ENCODE data around the gene TMEM43. TPM values are rescaled to one million over a fixed set of nuclear protein-coding genes. Genes with fewer than 3 reads are reported as not detected.
A peak's percentile ranks its signal among the peaks of the same experiment; 100 is the strongest.

The TMEM43 gene
- total and polyA plus RNA-seq, 9 donors: 72.0 to 104 (median 87.3) TPM

DNA sequence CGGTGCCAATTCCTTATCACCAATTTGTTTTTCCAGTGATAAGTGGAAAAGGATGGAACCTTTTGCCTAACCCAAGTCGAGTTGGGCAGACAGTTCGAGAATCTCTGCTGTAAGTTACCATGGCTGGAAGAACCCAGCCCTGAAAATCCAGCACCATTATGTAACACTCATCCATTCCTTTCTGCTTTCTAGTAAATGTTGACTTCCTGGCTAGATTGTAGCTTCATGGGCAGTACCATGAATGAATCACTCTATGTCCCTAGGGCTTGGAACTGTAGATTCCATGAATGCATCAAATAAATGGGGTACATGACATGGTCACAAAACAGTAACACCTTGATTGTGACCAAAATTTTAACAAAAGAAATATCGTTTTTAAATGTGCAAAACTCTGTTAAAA is 14.2 kb upstream of the TMEM43 start:
- no peak for DNase-seq
- Histone ChIP-seq H3K9me3 (no peaks in the 10 kb centered on the region), H3K27me3 (no peaks in the 10 kb centered on the region), H3K27ac (no peak overlapping the region), H3K36me3 (no peaks in the 10 kb centered on the region), H3K4me3 (no peak overlapping the region), H3K4me1 (ENCODE audit: insufficient read depth) (no peaks in the 10 kb centered on the region)
- WGBS, 3 donors: 69 to 79% (median 73%) methylated on average over 4 of the region's 4 CpGs
- TF ChIP-seq, protein P1, sequence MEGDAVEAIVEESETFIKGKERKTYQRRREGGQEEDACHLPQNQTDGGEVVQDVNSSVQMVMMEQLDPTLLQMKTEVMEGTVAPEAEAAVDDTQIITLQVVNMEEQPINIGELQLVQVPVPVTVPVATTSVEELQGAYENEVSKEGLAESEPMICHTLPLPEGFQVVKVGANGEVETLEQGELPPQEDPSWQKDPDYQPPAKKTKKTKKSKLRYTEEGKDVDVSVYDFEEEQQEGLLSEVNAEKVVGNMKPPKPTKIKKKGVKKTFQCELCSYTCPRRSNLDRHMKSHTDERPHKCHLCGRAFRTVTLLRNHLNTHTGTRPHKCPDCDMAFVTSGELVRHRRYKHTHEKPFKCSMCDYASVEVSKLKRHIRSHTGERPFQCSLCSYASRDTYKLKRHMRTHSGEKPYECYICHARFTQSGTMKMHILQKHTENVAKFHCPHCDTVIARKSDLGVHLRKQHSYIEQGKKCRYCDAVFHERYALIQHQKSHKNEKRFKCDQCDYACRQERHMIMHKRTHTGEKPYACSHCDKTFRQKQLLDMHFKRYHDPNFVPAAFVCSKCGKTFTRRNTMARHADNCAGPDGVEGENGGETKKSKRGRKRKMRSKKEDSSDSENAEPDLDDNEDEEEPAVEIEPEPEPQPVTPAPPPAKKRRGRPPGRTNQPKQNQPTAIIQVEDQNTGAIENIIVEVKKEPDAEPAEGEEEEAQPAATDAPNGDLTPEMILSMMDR (IDR thresholded peaks at IDR 0.05): no peak
- TF ChIP-seq EP300 (IDR thresholded peaks at IDR 0.05): no peak
- no peak for TF ChIP-seq POLR2A (IDR thresholded peaks at IDR 0.05)
- intact Hi-C loops (cut with DNase I): no loop called here

GRCh38 chr3:14113965-14114635 is 10.8 kb upstream of the TMEM43 start:
- Histone ChIP-seq H3K36me3 (no peaks in the 10 kb centered on the region), H3K9me3 (no peaks in the 10 kb centered on the region), H3K27me3 (no peaks in the 10 kb centered on the region), H3K4me3 (no peak overlapping the region), H3K27ac (no peak overlapping the region), H3K4me1 (ENCODE audit: insufficient read depth) (peaks cover 8% of the 10 kb centered on the region)
- intact Hi-C loops (cut with DNase I): no loop called here
- DNase-seq: no peak
- no peak for TF ChIP-seq EP300 (IDR thresholded peaks at IDR 0.05)
- TF ChIP-seq, protein P1 (IDR thresholded peaks at IDR 0.05): no peak
- TF ChIP-seq POLR2A (IDR thresholded peaks at IDR 0.05): no peak
- WGBS, 3 donors: 92 to 98% (median 96%) methylated on average over 7 of the region's 7 CpGs

GRCh38 chr3:14117468-14118399 is 7.1 kb upstream of the TMEM43 start:
- Histone ChIP-seq H3K36me3 (no peaks in the 10 kb centered on the region), H3K9me3 (no peaks in the 10 kb centered on the region), H3K27ac (peak overlapping the region in 1 of 2 donors; percentile 77), H3K4me3 (no peak overlapping the region), H3K4me1 (ENCODE audit: insufficient read depth) (peaks cover 11% of the 10 kb centered on the region), H3K27me3 (no peaks in the 10 kb centered on the region)
- TF ChIP-seq, protein P1 (IDR thresholded peaks at IDR 0.05): no peak
- no peak for TF ChIP-seq EP300 (IDR thresholded peaks at IDR 0.05)
- no peak for DNase-seq
- intact Hi-C loops (cut with DNase I): loop anchor here in 1 of 4 donors (5.0 kb wide), 1 partner anchor 220 kb away; no protein-coding TSS in a partner anchor
- 89 to 91% (median 90%) methylated on average over 10 of the region's 10 CpGs for WGBS, 3 donors

- H3K4me1 ChIP-seq (ENCODE audit: insufficient read depth): peaks cover 15% of the 10 kb centered on the region
- H3K27ac ChIP-seq: peak overlapping the region; percentile 11 to 77
- H3K4me3 ChIP-seq: no peak overlapping the region
- TF ChIP-seq, protein P1 (IDR thresholded peaks at IDR 0.05): no peak
- TF ChIP-seq EP300 (IDR thresholded peaks at IDR 0.05) (no peak), POLR2A (IDR thresholded peaks at IDR 0.05) (no peak)
- no peaks in the 10 kb centered on the region for H3K9me3 ChIP-seq
- H3K27me3 ChIP-seq: no peaks in the 10 kb centered on the region
- peak; percentile 53 to 69 (median 65) for DNase-seq
- H3K36me3 ChIP-seq: no peaks in the 10 kb centered on the region
- intact Hi-C loops (cut with DNase I): loop anchor here in 1 of 4 donors (5.0 kb wide), 1 partner anchor 221 kb away; no protein-coding TSS in a partner anchor
- 48 to 56% (median 50%) methylated on average over 13 of the region's 13 CpGs for WGBS, 3 donors
Observed at GRCh38 chr3:14118400-14119381, 6.2 kb upstream of the TMEM43 start.
